BLaER1 treated with 17β-estradiol and CSF1 and Interleukin-3, amounts not matched to agents 10 nM and 100 nM (cell line): Measurements from ENCODE around the gene ABI3BP.

Experiments used
- H3K27ac ChIP-seq, 11 experiments: shearing (Covaris generic); formaldehyde crosslinking; 2 replicates each; pipeline ENCODE4 v1.8.1; 2022
- H3K27me3 ChIP-seq, 11 experiments: shearing (Covaris generic); formaldehyde crosslinking; 2 replicates each; pipeline ENCODE4 v1.8.1; 2022
- H3K36me3 ChIP-seq, 11 experiments: shearing (Covaris generic); formaldehyde crosslinking; 2 replicates each; pipeline ENCODE4 v1.8.1; 2022
- H3K4me1 ChIP-seq, 10 experiments: shearing (Covaris generic); formaldehyde crosslinking; 2 replicates each; pipeline ENCODE4 v1.8.1; 2022
- H3K4me2 ChIP-seq, 11 experiments: shearing (Covaris generic); formaldehyde crosslinking; 2 replicates each; pipeline ENCODE4 v1.8.1; 2022
- H3K4me3 ChIP-seq, 10 experiments: shearing (Covaris generic); formaldehyde crosslinking; 2 replicates each; pipeline ENCODE4 v1.8.1; 2022
- H3K9ac ChIP-seq, 11 experiments: shearing (Covaris generic); formaldehyde crosslinking; 2 replicates each; pipeline ENCODE4 v1.8.1; 2022
- H3K9me3 ChIP-seq, 11 experiments: shearing (Covaris generic); formaldehyde crosslinking; replicated peaks in 1 of 11; 2 replicates each; pipeline ENCODE4 v1.8.1; 2022
- H4K20me1 ChIP-seq, 11 experiments: shearing (Covaris generic); formaldehyde crosslinking; 2 replicates each; pipeline ENCODE4 v1.8.1; 2022
- Cebpa-rat ChIP-seq, 11 experiments: shearing (Covaris generic); IDR thresholded peaks; 2 replicates each; pipeline ENCODE4 v1.8.1; 2022

The ABI3BP gene

GRCh38 chr3:100803711-100804110, 189.5 kb downstream of the ABI3BP start:
- no peaks in the 10 kb centered on the region for H3K27me3 ChIP-seq
- H3K36me3 ChIP-seq, result no peaks in the 10 kb centered on the region
- H3K4me1 ChIP-seq, result no peaks in the 10 kb centered on the region
- H3K27ac ChIP-seq, result no peak overlapping the region
- no peak for TF ChIP-seq Cebpa-rat (IDR thresholded peaks at IDR 0.05)
- H3K4me2 ChIP-seq, result no peak overlapping the region
- H3K4me3 ChIP-seq, result no peak overlapping the region
- H4K20me1 ChIP-seq, result no peaks in the 10 kb centered on the region
- H3K9ac ChIP-seq, result no peak overlapping the region
- no peaks in the 10 kb centered on the region for H3K9me3 ChIP-seq

- Histone ChIP-seq H3K36me3 (no peaks in the 10 kb centered on the region), H3K4me3 (no peak overlapping the region), H3K9ac (no peak overlapping the region), H3K27me3 (no peaks in the 10 kb centered on the region), H3K9me3 (no peaks in the 10 kb centered on the region), H4K20me1 (no peaks in the 10 kb centered on the region), H3K27ac (no peak overlapping the region), H3K4me2 (no peak overlapping the region), H3K4me1 (no peaks in the 10 kb centered on the region)
- TF ChIP-seq Cebpa-rat (IDR thresholded peaks at IDR 0.05), result no peak
Measured at GRCh38 chr3:100802126-100802525, 191.1 kb downstream of the ABI3BP start.

GRCh38 chr3:100798012-100798411, 195.2 kb downstream of the ABI3BP start:
- H3K27ac ChIP-seq, result no peak overlapping the region
- H3K4me3 ChIP-seq, result no peak overlapping the region
- no peak for TF ChIP-seq Cebpa-rat (IDR thresholded peaks at IDR 0.05)
- no peaks in the 10 kb centered on the region for H3K27me3 ChIP-seq
- no peaks in the 10 kb centered on the region for H3K36me3 ChIP-seq
- no peak overlapping the region for H3K4me2 ChIP-seq
- H3K9me3 ChIP-seq, result no peaks in the 10 kb centered on the region
- no peak overlapping the region for H3K9ac ChIP-seq
- no peaks in the 10 kb centered on the region for H3K4me1 ChIP-seq
- H4K20me1 ChIP-seq, result no peaks in the 10 kb centered on the region

- Histone ChIP-seq H3K9me3 (no peaks in the 10 kb centered on the region), H3K4me2 (peak overlapping the region in 2 of 11 experiments; percentile 5 to 40; a peak in 1 of 22 replicates), H3K9ac (no peak overlapping the region), H4K20me1 (no peaks in the 10 kb centered on the region), H3K4me3 (no peak overlapping the region), H3K4me1 (peaks cover 0 to 10% (median 0%) of the 10 kb centered on the region in 10 experiments; a peak in 3 of 20 replicates), H3K27me3 (no peaks in the 10 kb centered on the region), H3K36me3 (no peaks in the 10 kb centered on the region), H3K27ac (no peak overlapping the region)
- TF ChIP-seq Cebpa-rat (IDR thresholded peaks at IDR 0.05), result no peak
Measured at GRCh38 chr3:100796556-100796955, 196.7 kb downstream of the ABI3BP start.

GRCh38 chr3:100789579-100789978, 203.6 kb downstream of the ABI3BP start:
- H3K4me3 ChIP-seq, result no peak overlapping the region
- no peak overlapping the region for H3K9ac ChIP-seq
- peaks cover 0 to 14% (median 0%) of the 10 kb centered on the region in 10 experiments; a peak in 3 of 20 replicates for H3K4me1 ChIP-seq
- no peak overlapping the region for H3K27ac ChIP-seq
- TF ChIP-seq Cebpa-rat (IDR thresholded peaks at IDR 0.05), result no peak
- no peaks in the 10 kb centered on the region for H3K27me3 ChIP-seq
- no peak overlapping the region for H3K4me2 ChIP-seq
- H3K9me3 ChIP-seq, result peaks cover 7 to 13% (median 9%) of the 10 kb centered on the region in 11 experiments; a peak in 15 of 22 replicates
- no peaks in the 10 kb centered on the region for H3K36me3 ChIP-seq
- no peaks in the 10 kb centered on the region for H4K20me1 ChIP-seq

- Histone ChIP-seq H3K36me3 (no peaks in the 10 kb centered on the region), H3K27me3 (no peaks in the 10 kb centered on the region), H3K4me3 (no peak overlapping the region), H3K9ac (no peak overlapping the region), H3K4me2 (no peak overlapping the region), H3K9me3 (peaks cover 7 to 13% (median 9%) of the 10 kb centered on the region in 11 experiments; a peak in 15 of 22 replicates), H4K20me1 (no peaks in the 10 kb centered on the region), H3K27ac (no peak overlapping the region), H3K4me1 (no peaks in the 10 kb centered on the region)
- TF ChIP-seq Cebpa-rat (IDR thresholded peaks at IDR 0.05), result no peak
Measured at GRCh38 chr3:100783619-100784018, 209.6 kb downstream of the ABI3BP start.

GRCh38 chr3:100782906-100783305, 210.3 kb downstream of the ABI3BP start:
- no peaks in the 10 kb centered on the region for H3K36me3 ChIP-seq
- no peak for TF ChIP-seq Cebpa-rat (IDR thresholded peaks at IDR 0.05)
- no peak overlapping the region for H3K4me3 ChIP-seq
- H3K4me2 ChIP-seq, result no peak overlapping the region
- H3K4me1 ChIP-seq, result no peaks in the 10 kb centered on the region
- H3K9me3 ChIP-seq, result peaks cover 7 to 13% (median 9%) of the 10 kb centered on the region in 11 experiments; a peak in 15 of 22 replicates
- H3K27me3 ChIP-seq, result no peaks in the 10 kb centered on the region
- no peaks in the 10 kb centered on the region for H4K20me1 ChIP-seq
- H3K9ac ChIP-seq, result no peak overlapping the region
- H3K27ac ChIP-seq, result no peak overlapping the region

- Histone ChIP-seq H4K20me1 (no peaks in the 10 kb centered on the region), H3K27ac (no peak overlapping the region), H3K4me2 (no peak overlapping the region), H3K36me3 (no peaks in the 10 kb centered on the region), H3K9me3 (peaks cover 7 to 13% (median 9%) of the 10 kb centered on the region in 11 experiments; a peak in 15 of 22 replicates), H3K4me3 (no peak overlapping the region), H3K27me3 (no peaks in the 10 kb centered on the region), H3K4me1 (no peaks in the 10 kb centered on the region), H3K9ac (no peak overlapping the region)
- TF ChIP-seq Cebpa-rat (IDR thresholded peaks at IDR 0.05), result no peak
Measured at GRCh38 chr3:100782348-100782747, 210.9 kb downstream of the ABI3BP start.

- no peak overlapping the region for H3K4me2 ChIP-seq
- H3K4me3 ChIP-seq, result no peak overlapping the region
- H3K4me1 ChIP-seq, result no peaks in the 10 kb centered on the region
- peaks cover 7 to 13% (median 9%) of the 10 kb centered on the region in 11 experiments; a peak in 15 of 22 replicates for H3K9me3 ChIP-seq
- H3K27me3 ChIP-seq, result no peaks in the 10 kb centered on the region
- H3K27ac ChIP-seq, result no peak overlapping the region
- no peaks in the 10 kb centered on the region for H3K36me3 ChIP-seq
- TF ChIP-seq Cebpa-rat (IDR thresholded peaks at IDR 0.05), result no peak
- no peaks in the 10 kb centered on the region for H4K20me1 ChIP-seq
- H3K9ac ChIP-seq, result no peak overlapping the region
Measured at GRCh38 chr3:100781301-100781700, 211.9 kb downstream of the ABI3BP start.

GRCh38 chr3:100780071-100780622, 213.1 kb downstream of the ABI3BP start:
- Histone ChIP-seq H3K27me3 (no peaks in the 10 kb centered on the region), H3K9me3 (peaks cover 0 to 2% (median 0%) of the 10 kb centered on the region in 11 experiments; a peak in 4 of 22 replicates), H3K36me3 (no peaks in the 10 kb centered on the region), H3K27ac (no peak overlapping the region), H3K4me3 (no peak overlapping the region), H4K20me1 (no peaks in the 10 kb centered on the region), H3K4me2 (no peak overlapping the region), H3K4me1 (no peaks in the 10 kb centered on the region), H3K9ac (no peak overlapping the region)
- no peak for TF ChIP-seq Cebpa-rat (IDR thresholded peaks at IDR 0.05)
